ENCODE data around the gene FAM111B. TPM values are rescaled to one million over a fixed set of nuclear protein-coding genes. Genes with fewer than 3 reads are reported as not detected.
A peak's percentile ranks its signal among the peaks of the same experiment; 100 is the strongest.
"Not testable (repeated sequence)": the region's sequence is repeated elsewhere in the genome, so short reads cannot be mapped to it uniquely, and the experiment has no call there.

The FAM111B gene, protein sequence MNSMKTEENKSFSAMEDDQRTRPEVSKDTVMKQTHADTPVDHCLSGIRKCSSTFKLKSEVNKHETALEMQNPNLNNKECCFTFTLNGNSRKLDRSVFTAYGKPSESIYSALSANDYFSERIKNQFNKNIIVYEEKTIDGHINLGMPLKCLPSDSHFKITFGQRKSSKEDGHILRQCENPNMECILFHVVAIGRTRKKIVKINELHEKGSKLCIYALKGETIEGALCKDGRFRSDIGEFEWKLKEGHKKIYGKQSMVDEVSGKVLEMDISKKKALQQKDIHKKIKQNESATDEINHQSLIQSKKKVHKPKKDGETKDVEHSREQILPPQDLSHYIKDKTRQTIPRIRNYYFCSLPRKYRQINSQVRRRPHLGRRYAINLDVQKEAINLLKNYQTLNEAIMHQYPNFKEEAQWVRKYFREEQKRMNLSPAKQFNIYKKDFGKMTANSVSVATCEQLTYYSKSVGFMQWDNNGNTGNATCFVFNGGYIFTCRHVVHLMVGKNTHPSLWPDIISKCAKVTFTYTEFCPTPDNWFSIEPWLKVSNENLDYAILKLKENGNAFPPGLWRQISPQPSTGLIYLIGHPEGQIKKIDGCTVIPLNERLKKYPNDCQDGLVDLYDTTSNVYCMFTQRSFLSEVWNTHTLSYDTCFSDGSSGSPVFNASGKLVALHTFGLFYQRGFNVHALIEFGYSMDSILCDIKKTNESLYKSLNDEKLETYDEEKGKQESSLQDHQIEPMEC
- total RNA-seq: 1.1 TPM
- long read RNA-seq, partial matches to known transcripts: 0 of 1 reads
- long read RNA-seq, other reads (novel, unspliced or antisense): 0 of 1 reads

DNA sequence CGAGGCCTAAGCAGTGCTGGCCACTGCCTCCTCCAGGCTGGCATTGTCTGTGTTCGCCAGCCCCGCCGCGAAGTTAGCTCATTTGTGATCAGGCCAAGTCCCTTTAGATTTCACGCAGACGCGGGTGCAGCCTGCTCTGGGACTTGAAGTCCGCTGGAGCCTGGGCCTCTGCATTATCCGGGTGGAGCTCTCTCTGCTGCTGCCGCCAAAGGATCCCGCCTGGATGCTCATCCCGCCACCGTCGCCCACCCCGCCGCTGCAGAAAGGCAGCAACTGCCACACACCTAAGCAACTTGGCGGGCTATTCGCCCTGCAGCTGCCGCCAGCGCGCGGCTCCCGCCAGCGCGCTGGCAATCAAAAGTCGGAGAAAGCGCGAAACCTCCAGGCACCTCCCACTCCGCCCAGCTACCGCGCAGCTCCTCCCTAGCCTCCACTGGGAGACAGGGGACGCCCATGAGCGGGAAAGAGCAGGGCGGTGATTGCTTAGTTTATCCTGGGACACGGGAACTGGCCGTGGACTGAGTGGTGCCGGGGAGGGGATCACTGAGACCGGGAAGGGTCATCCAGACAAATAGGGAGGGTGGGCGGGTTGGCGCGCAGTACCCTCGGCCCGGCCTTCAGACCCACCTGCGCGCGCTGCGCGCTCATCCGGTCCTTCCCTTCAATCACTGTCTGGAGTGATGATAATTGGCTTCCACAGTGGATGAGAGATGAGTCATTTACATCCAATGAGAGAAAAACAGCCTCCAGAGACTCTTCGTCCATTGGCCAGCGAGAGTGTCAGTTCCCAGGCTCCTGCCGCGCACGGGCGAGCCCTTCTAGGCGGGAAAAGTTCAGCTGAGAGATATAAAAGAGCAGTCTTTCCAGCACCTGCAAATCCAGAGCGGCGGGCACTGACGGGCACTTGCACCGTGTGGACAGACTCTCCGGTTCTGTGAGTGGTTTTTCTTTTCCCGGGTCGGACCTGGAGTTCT, at the start of gene FAM111B:
TSS of gene FAM111B (plus strand) at position 875 of the 974 bp plus-strand sequence. CDS start 2,389 bp downstream, outside the sequence.
- TF ChIP-seq, protein P1, sequence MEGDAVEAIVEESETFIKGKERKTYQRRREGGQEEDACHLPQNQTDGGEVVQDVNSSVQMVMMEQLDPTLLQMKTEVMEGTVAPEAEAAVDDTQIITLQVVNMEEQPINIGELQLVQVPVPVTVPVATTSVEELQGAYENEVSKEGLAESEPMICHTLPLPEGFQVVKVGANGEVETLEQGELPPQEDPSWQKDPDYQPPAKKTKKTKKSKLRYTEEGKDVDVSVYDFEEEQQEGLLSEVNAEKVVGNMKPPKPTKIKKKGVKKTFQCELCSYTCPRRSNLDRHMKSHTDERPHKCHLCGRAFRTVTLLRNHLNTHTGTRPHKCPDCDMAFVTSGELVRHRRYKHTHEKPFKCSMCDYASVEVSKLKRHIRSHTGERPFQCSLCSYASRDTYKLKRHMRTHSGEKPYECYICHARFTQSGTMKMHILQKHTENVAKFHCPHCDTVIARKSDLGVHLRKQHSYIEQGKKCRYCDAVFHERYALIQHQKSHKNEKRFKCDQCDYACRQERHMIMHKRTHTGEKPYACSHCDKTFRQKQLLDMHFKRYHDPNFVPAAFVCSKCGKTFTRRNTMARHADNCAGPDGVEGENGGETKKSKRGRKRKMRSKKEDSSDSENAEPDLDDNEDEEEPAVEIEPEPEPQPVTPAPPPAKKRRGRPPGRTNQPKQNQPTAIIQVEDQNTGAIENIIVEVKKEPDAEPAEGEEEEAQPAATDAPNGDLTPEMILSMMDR (IDR thresholded peaks at IDR 0.05): no peak
- ATAC-seq: peak; percentile 96 to 98
- peak within 1 kb of the TSS; percentile 65 for H3K4me3 ChIP-seq
- H3K27me3 ChIP-seq (ENCODE audit: low read depth): no peaks in the 10 kb centered on the region
- H3K36me3 ChIP-seq: no peaks in the 10 kb centered on the region
- peak; percentile 87 for DNase-seq
- intact Hi-C loops (cut with DNase I): no loop called here
- H3K4me1 ChIP-seq: peaks cover 21% of the 10 kb centered on the region
- no peaks in the 10 kb centered on the region for H3K9me3 ChIP-seq
- no peak within 1 kb of the TSS for H3K27ac ChIP-seq

DNA sequence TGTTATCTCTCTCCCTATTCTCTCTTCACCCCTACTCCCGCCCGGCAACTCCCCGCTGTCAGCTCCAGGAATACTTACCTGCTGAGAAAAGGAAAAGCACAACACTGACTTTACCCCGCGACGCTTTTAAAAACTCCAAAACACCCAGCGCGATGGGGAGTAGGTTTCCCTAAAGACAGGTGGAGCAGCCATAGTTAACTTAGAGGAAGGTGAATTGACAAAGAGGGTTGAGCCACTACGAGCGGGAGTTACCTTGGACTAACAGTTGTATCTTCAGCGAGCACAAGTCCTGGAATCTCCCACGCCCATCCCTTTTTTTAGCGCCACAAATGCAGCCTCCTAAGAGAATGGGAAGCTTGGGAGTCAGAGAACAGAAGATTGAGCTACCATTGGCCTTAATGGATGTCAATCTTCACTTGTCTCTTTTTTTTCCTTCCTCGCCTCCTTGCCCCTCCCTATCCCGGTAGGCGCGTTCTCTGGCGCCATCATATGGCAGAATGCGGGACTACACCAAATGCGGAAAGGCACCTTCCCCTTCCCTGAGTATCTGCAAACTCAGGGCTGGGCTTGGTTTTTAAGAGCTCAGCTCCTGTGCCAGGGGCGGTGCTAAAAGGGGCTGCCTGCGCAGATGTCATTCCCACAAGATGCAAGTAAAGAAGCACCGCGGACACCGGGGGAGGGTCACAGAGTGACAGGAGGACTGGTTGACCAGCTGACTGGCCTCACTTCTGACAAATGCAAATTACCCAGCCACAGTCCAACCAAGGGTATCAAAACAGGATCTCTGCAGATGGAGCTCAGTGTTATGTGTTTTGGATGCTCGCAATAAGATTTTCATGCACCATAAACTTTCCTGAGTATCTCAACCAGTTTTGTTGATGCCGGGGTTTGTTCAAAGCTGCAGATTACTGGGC, 48.7 kb upstream of the FAM111B start:
- ATAC-seq (peak; percentile 96 to 98), DNase-seq (peak; percentile 72)
- H3K4me1 ChIP-seq; intact Hi-C loops (cut with DNase I); H3K9me3 ChIP-seq; H3K36me3 ChIP-seq; H3K27ac ChIP-seq: not testable (repeated sequence)
- TF ChIP-seq, protein P1 (IDR thresholded peaks at IDR 0.05): peak; percentile 77
- Histone ChIP-seq H3K4me3 (peak overlapping the region; percentile 50), H3K27me3 (ENCODE audit: low read depth) (peaks cover 16% of the 10 kb centered on the region)

DNA sequence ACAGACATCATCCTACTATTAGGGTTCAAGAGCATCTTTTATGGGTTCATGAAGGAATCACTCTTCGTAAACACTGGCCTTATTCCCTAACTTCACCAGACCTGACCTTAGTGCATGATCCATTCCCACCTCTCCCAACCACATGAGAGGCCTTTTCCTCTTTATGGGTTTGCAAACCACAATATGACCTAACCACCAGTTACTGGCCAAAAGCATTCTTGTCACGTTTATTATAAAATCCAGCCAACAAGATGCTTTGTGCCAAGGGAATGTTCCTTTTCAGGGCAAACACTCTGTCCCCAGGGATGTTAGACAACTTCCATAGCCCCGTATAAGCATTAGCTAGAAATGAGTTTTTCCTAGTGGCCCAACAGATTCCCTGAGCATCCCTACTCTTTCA, 46.9 kb upstream of the FAM111B start:
- DNase-seq; intact Hi-C loops (cut with DNase I); H3K4me3 ChIP-seq; H3K9me3 ChIP-seq; H3K4me1 ChIP-seq; H3K36me3 ChIP-seq; H3K27ac ChIP-seq; ATAC-seq: not testable (repeated sequence)
- H3K27me3 ChIP-seq (ENCODE audit: low read depth): peaks cover 28% of the 10 kb centered on the region

DNA sequence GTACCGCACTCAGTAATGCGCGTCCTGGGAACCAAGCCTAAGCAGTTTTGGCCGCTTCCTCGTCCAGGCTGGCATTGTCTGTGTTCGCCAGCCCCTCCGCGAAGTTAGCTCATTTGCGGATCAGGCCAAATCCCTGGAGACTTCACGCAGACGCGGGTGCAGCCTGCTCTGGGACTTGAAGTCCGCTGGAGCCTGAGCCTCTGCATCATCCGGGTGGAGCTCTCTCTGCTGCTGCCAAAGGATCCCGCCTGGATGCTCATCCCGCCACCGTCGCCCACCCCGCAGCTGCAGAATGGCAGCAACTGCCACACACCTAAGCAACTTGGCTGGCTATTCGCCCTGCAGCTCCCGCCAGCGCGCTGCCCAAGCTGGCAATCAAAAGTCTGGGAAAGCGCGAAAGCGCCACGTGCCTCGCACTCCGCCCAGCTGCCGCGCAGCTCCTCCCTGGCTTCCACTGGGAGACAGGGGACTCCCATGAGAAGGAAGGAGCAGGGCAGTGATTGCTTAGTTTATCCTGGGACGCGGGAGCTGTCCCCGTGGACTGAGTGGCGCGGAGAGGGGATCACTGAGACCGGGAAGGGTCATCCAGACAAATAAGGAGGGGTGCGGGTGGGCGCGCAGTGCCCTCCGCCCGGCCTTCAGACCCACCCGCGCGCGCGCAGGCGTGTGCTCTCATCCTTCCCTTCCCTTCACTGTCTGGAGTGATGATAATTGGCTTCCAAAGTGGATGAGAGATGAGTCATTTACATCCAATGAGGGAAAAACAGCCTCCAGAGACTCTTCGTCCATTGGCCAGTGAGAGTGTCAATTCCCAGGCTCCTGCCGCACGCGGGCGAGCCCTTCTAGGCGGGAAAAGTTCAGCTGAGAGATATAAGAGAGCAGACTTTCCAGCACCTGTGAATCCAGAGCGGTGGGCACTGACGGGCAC, 44.2 kb upstream of the FAM111B start:
- H3K36me3 ChIP-seq: no peaks in the 10 kb centered on the region
- H3K27ac ChIP-seq: no peak overlapping the region
- no peak overlapping the region for H3K4me3 ChIP-seq
- intact Hi-C loops (cut with DNase I): no loop called here
- ATAC-seq (no peak), DNase-seq (peak; percentile 39)
- H3K27me3 ChIP-seq (ENCODE audit: low read depth): peaks cover 30% of the 10 kb centered on the region
- TF ChIP-seq, protein P1 (IDR thresholded peaks at IDR 0.05): no peak
- H3K9me3 ChIP-seq: no peaks in the 10 kb centered on the region
- no peaks in the 10 kb centered on the region for H3K4me1 ChIP-seq

DNA sequence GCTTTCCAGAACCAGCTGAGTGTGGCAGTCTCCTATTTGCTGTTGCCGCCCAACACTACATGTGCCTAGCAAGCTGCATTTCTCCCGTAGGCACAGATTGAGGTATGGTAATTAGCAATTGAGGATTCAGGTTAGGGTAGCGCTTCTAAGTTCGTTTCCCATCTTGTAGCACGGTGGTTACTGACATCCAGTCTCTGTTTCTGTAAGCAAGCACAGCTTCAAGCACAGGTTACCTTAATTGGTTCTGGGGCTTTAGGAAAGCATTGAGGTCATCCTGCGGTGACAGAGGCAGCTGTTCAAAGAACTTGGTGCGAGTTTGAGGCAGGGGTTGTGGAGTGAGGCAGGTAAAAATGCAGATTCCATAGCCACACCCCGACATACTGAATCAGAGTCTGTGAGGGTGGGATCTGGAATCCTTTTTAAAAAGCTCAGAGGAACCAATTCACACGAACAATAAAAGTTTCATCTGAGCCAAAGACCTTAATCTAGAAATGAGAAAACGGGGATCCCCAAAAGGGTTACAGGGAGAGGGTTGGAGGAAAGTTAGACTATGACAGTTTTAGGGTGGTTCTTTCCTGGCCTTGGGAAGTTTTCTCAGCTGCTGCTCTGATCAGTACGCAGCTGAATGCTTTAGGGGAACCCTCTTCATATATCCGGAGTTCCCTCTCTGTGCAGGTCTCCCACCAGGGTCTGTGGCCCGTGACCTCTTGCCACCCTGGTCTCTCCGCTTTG, 42.9 kb upstream of the FAM111B start:
- ATAC-seq; H3K36me3 ChIP-seq; DNase-seq; intact Hi-C loops (cut with DNase I); H3K4me1 ChIP-seq; H3K9me3 ChIP-seq; H3K4me3 ChIP-seq; H3K27ac ChIP-seq: not testable (repeated sequence)
- H3K27me3 ChIP-seq (ENCODE audit: low read depth): peaks cover 33% of the 10 kb centered on the region
